ENCODE results near the gene NDUFB6.

GRCh38 chr9:32589083-32589723, 16.2 kb upstream of the NDUFB6 start:
- no peak for TF ChIP-seq POLR2AphosphoS5 (IDR thresholded peaks at IDR 0.05; ENCODE audit: low read depth)
- TF ChIP-seq GABPA (IDR thresholded peaks at IDR 0.05; ENCODE audit: low read depth), result no peak
- TF ChIP-seq CTCF (IDR thresholded peaks at IDR 0.05; ENCODE audit: insufficient read depth, low read length), result peak; percentile 35

All from HL-60 (cell line).